Muscle layer of colon (tissue), 2 donors: ENCODE measurements around the gene UFD1.
A peak's percentile ranks its signal among the peaks of the same experiment; 100 is the strongest.

ENCODE experiments used
- H3K27ac ChIP-seq: one replicate; pipeline ENCODE4 v1.7.0; 2013; ENCODE audit warnings: low read depth, mild to moderate bottlenecking, low read length, moderate library complexity
- H3K27me3 ChIP-seq, 2 donors: one replicate each; pipeline ENCODE4 v1.7.0; 2013; ENCODE audit warnings: low read length in 2 of 2, mild to moderate bottlenecking in 2 of 2; ENCODE audit not compliant: insufficient read depth in 2 of 2, control insufficient read depth in 1 of 2
- H3K36me3 ChIP-seq: one replicate; pipeline ENCODE4 v1.7.0; 2013; ENCODE audit warnings: mild to moderate bottlenecking, low read length; ENCODE audit not compliant: insufficient read depth
- H3K4me1 ChIP-seq: one replicate; pipeline ENCODE4 v1.7.0; 2013; ENCODE audit warnings: mild to moderate bottlenecking, low read length; ENCODE audit not compliant: insufficient read depth
- H3K4me3 ChIP-seq, 2 donors: one replicate each; pipeline ENCODE4 v1.7.0; 2013; ENCODE audit warnings: low read length in 2 of 2, low read depth in 1 of 2, mild to moderate bottlenecking in 1 of 2, moderate library complexity in 1 of 2
- H3K9ac ChIP-seq: one replicate; pipeline ENCODE4 v1.7.0; 2013; ENCODE audit warnings: low read length
- H3K9me3 ChIP-seq: one replicate; pipeline ENCODE4 v1.7.0; 2013; ENCODE audit warnings: mild to moderate bottlenecking, low read length
- donor health status: abdominal sarcoma.
- donor health status: Adenocarcinoma of cecum.

UFD1 gene

GRCh38 chr22:19478045-19478900 is 720 bp downstream of the UFD1 start:
- Histone ChIP-seq H3K27ac (peak overlapping the region; percentile 98), H3K36me3 (peaks cover 14% of the 10 kb centered on the region), H3K9me3 (no peaks in the 10 kb centered on the region), H3K4me1 (peaks cover 28% of the 10 kb centered on the region), H3K4me3 (peak overlapping the region; percentile 86 to 87), H3K9ac (peak overlapping the region; percentile 89), H3K27me3 (no peaks in the 10 kb centered on the region)

- Histone ChIP-seq H3K9me3 (no peaks in the 10 kb centered on the region), H3K27ac (no peak overlapping the region), H3K4me3 (peak overlapping the region in 1 of 2 donors; percentile 87), H3K36me3 (peaks cover 22% of the 10 kb centered on the region), H3K4me1 (peaks cover 28% of the 10 kb centered on the region), H3K9ac (no peak overlapping the region), H3K27me3 (no peaks in the 10 kb centered on the region)
These were observed 1.5 kb downstream of the UFD1 start for GRCh38 chr22:19477321-19478044.

DNA sequence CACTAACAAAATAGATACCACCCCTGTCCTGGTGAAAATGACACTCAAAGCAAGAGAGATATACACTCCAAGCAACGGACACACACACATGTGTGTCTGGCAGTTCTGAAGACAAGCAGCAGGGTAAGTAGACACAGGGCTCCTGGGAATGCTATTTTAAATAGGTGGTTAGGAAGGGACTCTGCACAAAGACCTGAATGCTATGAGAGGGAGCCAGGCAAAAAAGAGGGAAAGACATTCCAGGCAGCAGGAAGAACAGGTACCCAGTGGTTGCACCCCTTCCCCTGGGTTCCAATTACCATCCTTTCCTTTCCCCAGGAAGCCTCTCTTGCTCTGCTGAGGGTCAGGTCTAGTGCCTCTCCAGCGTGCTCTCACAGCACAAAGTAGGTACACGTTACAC is 3.0 kb downstream of the UFD1 start:
- H3K27ac ChIP-seq, result no peak overlapping the region
- H3K4me1 ChIP-seq, result peaks cover 28% of the 10 kb centered on the region
- H3K4me3 ChIP-seq, result no peak overlapping the region
- no peak overlapping the region for H3K9ac ChIP-seq
- no peaks in the 10 kb centered on the region for H3K27me3 ChIP-seq
- H3K9me3 ChIP-seq, result no peaks in the 10 kb centered on the region
- peaks cover 31% of the 10 kb centered on the region for H3K36me3 ChIP-seq

GRCh38 chr22:19473578-19473977 is 5.4 kb downstream of the UFD1 start:
- H3K27me3 ChIP-seq, result no peaks in the 10 kb centered on the region
- no peak overlapping the region for H3K9ac ChIP-seq
- H3K9me3 ChIP-seq, result no peaks in the 10 kb centered on the region
- no peak overlapping the region for H3K27ac ChIP-seq
- H3K4me1 ChIP-seq, result peaks cover 22% of the 10 kb centered on the region
- H3K36me3 ChIP-seq, result peaks cover 55% of the 10 kb centered on the region
- H3K4me3 ChIP-seq, result no peak overlapping the region

- Histone ChIP-seq H3K36me3 (peaks cover 67% of the 10 kb centered on the region), H3K27me3 (no peaks in the 10 kb centered on the region), H3K9me3 (no peaks in the 10 kb centered on the region), H3K4me1 (peaks cover 11% of the 10 kb centered on the region), H3K9ac (no peak overlapping the region), H3K27ac (no peak overlapping the region), H3K4me3 (no peak overlapping the region)
These were observed 6.8 kb downstream of the UFD1 start for GRCh38 chr22:19472233-19472632.

GRCh38 chr22:19471572-19471971 is 7.4 kb downstream of the UFD1 start:
- no peaks in the 10 kb centered on the region for H3K27me3 ChIP-seq
- no peaks in the 10 kb centered on the region for H3K9me3 ChIP-seq
- peaks cover 73% of the 10 kb centered on the region for H3K36me3 ChIP-seq
- no peak overlapping the region for H3K4me3 ChIP-seq
- H3K9ac ChIP-seq, result no peak overlapping the region
- H3K27ac ChIP-seq, result no peak overlapping the region
- peaks cover 8% of the 10 kb centered on the region for H3K4me1 ChIP-seq

DNA sequence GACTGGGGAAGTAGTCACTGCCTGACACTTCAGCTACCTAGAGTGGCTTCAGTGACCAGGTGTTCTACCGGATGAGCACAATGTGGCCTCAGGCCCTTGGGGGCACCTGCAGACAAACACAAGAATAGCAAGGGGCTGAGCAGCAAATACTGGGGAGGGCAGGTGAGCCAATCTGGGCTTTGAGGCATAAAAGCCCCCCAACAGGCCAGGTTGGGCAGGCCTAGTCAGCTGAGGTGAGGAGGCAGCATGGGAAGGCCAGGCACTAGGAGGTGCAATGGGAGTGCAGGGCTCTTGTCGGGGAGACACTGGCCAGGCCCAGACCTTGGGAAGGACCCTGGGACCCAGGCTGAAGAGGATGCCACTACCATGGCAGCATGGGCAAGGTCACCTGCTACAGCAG is 9.0 kb downstream of the UFD1 start:
- H3K9me3 ChIP-seq, result no peaks in the 10 kb centered on the region
- no peak overlapping the region for H3K27ac ChIP-seq
- H3K36me3 ChIP-seq, result peaks cover 86% of the 10 kb centered on the region
- H3K4me1 ChIP-seq, result no peaks in the 10 kb centered on the region
- H3K4me3 ChIP-seq, result no peak overlapping the region
- no peak overlapping the region for H3K9ac ChIP-seq
- H3K27me3 ChIP-seq, result no peaks in the 10 kb centered on the region

DNA sequence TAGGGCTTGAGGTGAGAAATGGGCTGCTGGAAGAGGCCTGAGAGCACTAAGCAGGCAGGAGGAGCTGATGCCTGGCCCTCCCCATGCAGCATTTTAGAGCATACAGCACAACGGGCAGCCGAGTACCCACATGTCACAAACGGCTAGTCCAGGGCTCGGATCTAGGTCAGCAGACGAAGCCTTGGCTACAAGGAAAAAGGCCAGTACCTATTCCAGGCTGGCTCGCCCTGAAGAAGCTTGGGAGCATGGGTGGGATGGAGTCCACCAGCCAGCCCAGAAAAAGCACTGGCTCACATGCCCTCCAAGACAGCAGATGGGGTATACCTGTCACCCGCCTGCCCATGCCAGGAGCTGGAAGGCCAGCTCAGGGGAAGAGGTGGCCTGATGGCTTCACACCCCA is 9.6 kb downstream of the UFD1 start:
- Histone ChIP-seq H3K27me3 (no peaks in the 10 kb centered on the region), H3K4me3 (no peak overlapping the region), H3K9me3 (no peaks in the 10 kb centered on the region), H3K27ac (no peak overlapping the region), H3K4me1 (no peaks in the 10 kb centered on the region), H3K9ac (no peak overlapping the region), H3K36me3 (peaks cover 86% of the 10 kb centered on the region)

DNA sequence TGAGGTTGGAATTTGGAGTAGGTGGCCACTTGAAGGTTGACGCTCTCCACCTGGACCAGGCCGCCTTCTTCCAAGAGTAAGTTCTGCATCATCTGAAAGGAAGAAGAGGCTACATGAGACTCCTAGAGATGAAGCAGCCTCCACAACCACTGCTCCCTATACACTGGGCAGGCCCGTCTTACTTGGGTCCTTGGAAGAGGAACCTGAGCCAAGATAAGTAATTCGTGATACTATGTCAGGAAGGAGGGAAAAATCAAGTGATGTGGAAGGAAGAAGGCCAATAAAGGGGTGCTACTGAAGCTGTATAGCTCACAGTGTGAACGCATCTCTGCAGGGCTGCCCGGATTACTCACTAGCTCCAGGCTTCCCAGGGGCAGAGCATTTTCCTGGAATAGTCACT is 11.1 kb downstream of the UFD1 start:
- H3K9ac ChIP-seq, result no peak overlapping the region
- peaks cover 79% of the 10 kb centered on the region for H3K36me3 ChIP-seq

DNA sequence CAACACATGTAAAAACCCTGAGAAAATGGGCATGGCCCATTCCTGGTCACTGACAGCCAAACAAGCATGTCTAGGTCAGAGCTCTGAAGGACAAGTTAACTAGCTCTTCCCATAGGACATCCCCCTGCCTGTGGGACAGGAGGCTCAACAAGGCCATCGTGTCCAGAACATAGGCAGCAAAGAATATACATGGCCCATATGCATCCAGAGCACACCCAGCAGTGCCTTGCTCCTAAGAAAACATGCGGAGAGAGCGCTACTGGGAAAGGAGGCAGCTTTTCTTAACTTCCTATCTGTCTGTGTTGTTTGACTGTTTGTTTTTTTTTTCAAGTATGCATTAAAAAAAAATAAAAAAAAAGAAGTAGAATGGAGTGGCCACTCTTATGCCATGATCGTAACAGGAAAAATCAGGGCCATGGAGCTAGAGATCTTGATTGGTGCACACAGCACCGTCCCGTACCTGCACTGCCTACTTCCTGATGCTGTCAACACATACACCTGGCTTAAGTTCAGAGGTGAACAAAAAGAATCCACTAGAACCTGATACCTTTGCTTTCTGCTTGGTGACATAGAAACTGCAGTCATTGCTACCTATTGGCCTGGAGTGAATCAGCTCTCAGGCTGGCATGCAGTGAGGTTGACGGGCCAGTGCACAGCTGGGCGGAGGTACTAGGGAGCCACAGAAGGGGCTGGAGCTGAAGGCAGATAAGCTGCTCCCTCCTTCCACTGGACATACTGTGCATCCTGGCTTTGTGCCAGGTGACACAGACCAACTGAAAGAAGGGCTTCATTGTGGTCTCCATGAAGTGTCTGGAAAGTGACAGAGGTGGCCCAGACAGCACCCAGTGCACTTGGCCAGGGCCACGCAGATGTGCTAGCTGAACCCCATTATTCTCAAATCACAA is 11.9 kb downstream of the UFD1 start:
- Histone ChIP-seq H3K4me1 (no peaks in the 10 kb centered on the region), H3K9ac (no peak overlapping the region), H3K36me3 (peaks cover 72% of the 10 kb centered on the region), H3K27ac (no peak overlapping the region), H3K4me3 (no peak overlapping the region), H3K27me3 (no peaks in the 10 kb centered on the region), H3K9me3 (no peaks in the 10 kb centered on the region)

More for the DNA sequence above, 11.1 kb downstream of the UFD1 start:
- no peaks in the 10 kb centered on the region for H3K27me3 ChIP-seq
- H3K4me1 ChIP-seq, result no peaks in the 10 kb centered on the region
- no peaks in the 10 kb centered on the region for H3K9me3 ChIP-seq
- no peak overlapping the region for H3K27ac ChIP-seq
- H3K4me3 ChIP-seq, result no peak overlapping the region

- H3K27ac ChIP-seq, result no peak overlapping the region
- peaks cover 67% of the 10 kb centered on the region for H3K36me3 ChIP-seq
- H3K9ac ChIP-seq, result no peak overlapping the region
- H3K4me3 ChIP-seq, result no peak overlapping the region
- H3K27me3 ChIP-seq, result no peaks in the 10 kb centered on the region
- H3K4me1 ChIP-seq, result no peaks in the 10 kb centered on the region
- no peaks in the 10 kb centered on the region for H3K9me3 ChIP-seq
These were observed 12.8 kb downstream of the UFD1 start for GRCh38 chr22:19466126-19466716.
